ENCODE data around the gene SCP2.

Gene SCP2

DNA sequence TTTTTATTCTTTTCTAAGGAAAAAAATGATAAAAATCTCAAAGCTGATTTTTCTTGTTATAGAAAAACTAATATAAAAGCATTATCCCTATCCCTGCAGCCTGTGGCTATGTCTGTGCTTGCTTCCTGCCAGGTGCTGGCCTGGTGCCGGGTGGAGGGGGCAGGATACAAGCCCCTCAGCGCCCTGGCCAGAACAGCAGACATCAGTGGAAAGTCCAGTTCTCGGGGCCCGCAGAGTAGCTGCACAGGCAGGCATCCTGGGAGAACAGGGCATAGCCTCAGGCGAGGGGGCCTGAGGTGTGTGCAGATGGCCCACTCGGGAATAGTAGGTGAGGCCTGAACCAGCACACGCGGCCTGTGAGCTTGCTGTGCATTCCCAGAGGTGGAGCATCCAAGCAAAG lies 158.3 kb downstream of the SCP2 start:
- DNase-seq: no peak

DNA sequence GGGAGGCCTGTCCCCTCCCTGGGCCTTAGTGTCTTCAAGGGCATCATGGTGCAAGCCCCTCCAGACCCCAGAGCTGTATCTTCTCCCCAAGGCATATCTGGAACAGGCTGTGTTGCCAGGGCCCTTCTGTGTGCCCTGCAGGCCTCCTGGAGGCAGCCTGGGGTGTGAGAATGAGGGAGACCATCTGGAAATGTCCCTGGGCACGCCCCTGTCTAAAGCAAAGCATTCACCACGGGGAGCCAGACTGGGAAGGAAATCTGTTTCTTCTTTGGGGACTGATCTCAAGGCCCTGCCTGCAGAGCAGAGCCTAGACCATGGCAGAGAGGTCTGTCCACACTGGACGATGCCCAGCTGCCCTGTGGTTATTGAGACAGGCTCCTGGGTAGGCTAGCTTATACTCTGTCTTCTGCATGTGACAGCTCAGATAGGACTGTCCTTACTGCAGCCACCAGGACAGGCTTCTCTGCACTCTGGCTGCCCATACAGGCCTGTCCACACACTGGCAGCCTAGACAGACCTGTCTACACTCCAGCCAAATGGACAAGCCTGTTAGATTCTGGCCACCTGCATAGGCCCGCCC lies 159.5 kb downstream of the SCP2 start:
- no peak for DNase-seq

DNA sequence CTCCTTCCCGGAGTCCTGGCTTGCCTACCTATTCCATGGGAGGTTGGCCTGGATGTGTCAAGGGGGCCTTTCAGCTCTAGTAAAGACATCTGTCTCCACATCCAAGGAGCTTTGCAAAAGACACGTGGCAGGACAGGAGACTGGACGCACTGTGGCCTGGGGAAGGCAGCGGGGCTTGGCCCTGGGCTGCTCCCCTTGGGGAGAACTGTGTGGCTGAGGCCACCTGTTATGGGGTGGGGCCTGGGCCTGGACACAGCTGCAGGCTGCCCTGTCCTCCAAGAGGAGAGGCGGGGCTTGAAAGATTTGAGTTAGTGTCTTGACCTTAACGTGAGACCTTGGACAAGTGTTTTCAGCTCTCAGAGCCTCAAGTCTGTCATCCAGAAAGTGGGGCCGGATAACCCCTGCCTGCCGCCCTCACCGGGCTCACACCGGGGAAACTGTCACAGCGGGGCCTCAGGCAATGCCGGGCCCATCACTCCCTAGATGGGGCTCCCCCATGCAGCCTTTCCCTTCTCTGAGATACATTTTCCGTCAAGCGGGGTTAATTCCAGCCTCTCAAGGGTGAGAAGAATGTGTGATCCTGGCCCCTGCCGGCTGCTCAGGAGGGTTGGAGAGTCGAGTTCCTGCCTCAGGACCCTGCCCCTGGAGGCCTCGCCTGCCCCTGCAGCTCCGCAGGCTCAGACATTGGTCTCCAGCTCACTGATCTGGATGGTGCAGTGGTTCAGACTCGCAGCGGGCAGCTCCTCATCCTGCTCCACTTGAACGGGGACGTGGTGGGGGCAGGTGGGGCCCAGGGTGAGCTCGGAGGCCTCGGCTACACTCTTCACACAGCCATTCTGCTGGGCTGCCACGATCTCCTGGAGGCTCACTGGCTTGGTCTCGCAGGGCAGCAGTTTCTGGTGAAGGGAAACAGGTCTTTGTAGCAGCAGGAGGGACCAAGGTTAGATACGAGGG lies 160.5 kb downstream of the SCP2 start:
- peak; percentile 44 for DNase-seq

DNA sequence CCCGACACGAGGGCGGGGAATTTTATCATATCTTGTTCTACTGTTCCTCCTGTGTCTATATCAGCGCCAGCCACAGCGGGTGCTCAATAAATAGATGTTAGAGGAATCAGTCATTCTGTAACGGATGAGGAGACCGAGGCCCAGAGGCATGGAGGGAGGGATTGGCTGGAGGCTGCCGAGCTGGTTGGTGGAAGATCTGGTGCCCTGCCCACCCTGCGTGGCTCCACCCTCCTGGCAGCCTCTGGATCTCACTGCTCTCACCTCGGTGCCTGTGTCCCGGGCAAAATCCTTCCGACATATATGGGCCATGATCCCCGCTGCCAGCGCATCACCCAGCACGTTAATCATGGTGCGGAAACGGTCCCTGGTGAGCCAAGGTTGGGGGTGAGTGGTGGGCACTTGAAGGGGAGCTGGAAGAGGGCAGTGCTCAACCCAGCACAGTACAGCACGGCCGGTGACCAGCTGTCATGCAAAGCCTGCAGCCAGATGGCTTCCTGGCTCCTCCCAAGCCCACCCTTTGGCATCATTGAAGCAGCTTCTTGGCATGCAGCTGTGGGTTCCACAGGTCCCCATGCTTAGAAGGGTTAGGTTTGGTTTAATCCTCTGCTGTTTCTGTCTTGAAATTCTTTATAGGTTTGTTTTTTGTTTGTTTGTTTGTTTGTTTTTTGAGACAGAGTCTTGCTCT lies 161.7 kb downstream of the SCP2 start:
- DNase-seq: peak; percentile 66

DNA sequence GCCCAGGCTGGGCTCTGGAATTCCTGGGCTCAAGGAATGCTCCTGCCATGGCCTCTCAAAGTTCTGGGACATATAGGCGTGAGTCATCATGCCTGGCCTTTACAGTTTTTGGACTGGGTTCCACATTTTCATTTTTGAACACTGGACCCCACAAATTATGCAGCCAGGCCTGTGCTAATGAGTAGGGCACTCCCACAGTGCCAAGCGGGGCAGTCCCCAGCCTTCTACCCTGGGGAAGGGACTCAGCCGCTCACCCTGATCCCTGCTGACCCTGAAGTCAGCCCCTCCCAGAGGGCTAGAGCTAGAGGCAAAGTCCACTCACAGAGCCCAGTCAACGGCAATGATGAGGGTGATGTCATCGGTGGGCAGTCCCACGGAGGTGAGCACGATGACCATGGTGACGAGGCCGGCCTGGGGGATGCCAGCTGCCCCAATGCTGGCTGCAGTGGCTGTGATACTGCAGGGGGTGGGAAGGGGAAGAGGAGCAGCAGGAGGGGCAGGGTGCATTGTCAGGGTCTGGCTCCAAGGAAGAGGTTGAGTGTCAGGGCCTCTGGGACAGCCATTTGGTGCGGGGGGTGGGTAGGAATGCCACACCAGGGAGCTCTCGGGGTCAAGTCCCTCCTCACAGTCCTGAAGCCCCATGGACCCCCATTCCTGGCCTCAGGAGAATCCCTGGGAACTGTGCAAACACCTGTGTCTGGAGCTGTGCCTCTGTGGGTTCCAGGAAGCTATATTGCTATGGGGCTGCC lies 162.6 kb downstream of the SCP2 start:
- DNase-seq: no peak

DNA sequence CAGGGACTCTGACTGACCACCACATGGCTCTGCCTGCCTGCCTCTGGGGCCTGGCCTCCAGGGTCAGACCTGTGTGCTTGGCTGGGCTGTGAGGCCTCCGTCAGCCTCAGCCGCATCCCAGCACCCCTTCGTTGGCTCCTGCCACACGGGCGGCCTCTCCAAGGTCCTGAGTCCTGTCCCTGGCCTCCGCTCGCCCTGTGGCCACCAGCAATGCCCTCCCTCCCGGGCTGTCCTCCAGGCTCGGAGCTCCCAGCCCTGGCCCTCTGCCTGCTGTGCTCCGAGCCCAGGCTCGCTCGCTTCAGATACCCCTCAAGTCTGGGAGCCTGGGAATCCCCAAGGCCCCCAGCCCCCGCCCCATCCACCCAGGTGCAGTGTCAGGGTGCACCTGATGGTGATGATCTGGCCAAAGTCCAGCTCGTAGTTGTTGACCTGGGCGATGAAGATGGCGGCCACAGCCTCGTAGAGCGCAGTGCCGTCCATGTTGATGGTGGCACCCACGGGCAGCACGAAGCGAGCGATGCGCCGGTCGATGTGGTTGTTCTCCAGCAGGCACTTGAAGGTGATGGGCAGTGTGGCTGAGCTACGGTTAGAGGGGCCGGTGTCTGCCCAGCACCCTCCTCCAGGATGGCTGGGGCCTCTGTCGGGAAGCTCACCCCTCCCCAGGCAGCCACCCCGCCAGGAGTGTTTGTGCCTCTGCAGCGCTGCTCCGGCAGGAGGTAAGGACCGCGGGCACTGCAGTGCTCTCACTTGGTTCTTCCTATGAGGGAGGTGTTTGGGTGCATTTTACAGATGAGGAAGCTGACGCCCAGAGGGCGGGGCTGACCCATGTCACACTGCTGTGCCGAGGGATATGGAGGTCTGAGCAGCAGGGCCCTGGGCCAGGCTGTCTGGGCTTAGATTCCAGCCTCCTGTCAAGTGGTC lies 163.4 kb downstream of the SCP2 start:
- no peak for DNase-seq

DNA sequence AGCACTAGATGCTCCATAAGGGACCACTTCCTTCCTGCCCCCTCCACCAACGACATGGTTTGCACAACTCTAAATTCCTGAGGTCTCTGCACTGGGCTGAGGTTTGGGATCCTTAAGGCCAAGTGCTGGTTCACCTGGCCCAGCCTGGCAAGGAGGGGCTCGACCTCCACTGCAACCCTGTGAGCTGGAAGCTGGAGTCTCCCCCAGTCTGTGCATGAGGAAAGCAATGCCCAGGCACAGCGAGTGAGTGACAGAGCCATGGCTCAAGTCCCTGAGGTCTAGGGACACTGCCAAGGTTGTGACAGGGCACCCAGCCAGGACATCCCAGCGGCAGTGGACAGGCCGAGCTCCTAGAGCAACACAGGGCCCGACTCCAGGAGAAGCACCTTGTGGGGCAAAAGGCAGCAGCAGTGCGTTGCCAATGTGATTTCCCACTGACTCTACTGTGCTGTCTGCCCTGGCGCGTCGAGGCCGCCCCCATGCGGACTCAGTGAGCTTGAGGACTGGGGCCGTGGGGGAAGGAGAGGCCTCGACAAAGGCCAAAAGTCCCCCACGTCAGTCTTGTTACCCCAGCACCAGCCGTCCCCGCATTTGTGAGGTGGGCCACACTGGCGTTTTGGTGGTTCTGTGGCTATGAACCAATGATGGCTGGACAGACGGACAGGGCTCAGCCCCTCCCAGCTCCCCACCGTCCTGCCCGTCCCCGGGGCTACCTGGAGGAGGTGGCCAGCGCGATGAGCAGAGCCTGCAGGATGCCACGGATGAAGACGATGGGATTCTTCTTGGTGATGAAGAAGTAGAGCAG lies 165.0 kb downstream of the SCP2 start:
- DNase-seq: no peak

DNA sequence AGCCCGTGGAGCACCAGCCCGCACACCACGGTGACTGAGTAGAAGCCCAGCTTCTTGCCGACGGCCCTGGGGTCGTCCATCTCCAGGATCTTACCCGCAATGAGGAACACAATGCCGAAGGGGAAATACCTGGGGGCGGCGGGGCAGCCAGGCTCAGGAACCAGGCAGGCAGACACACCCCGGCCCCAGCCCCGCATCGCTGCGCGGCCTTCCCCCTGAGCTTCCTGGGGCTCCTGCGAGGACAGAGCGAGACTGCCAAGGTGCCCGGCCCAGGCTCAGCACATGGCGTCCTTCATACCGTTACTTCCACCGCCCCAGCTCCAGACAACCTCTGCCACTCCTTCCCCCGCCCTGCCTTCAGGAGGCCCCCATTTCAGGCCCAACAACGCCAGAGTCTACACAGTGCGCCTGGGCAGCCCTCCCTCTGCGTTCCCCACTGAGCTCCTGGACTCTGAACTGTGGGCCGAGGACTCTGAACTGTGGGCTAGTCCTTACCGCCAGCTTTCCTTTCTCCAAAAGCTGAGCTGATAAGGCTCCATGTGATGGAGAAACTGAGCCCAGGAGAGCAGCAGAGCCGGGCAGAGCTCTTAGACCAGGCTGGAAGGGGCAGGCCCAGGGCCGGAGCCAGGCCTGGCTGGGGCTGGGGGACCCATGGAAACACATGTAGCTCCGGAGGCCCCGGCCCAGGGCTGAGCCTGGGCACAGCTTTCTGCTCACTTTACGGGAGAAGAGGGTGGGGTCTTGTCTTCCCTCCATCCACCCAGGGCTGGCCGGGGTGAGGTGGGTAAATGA lies 165.8 kb downstream of the SCP2 start:
- no peak for DNase-seq

DNA sequence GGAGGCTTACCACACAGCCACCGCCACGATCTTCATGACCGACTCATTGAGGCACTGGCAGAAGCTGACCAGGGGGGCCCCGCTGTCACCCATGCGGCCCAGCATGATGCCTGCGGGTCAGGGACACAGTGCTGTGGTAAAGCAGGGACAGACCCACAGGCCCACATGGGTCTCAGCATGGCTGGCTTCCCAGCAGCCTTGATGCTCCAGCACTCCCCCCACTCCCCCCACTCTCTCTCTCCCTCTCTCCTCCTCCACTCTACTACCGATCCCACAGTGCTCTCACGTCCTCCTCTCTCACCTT lies 166.3 kb downstream of the SCP2 start:
- DNase-seq: no peak

DNA sequence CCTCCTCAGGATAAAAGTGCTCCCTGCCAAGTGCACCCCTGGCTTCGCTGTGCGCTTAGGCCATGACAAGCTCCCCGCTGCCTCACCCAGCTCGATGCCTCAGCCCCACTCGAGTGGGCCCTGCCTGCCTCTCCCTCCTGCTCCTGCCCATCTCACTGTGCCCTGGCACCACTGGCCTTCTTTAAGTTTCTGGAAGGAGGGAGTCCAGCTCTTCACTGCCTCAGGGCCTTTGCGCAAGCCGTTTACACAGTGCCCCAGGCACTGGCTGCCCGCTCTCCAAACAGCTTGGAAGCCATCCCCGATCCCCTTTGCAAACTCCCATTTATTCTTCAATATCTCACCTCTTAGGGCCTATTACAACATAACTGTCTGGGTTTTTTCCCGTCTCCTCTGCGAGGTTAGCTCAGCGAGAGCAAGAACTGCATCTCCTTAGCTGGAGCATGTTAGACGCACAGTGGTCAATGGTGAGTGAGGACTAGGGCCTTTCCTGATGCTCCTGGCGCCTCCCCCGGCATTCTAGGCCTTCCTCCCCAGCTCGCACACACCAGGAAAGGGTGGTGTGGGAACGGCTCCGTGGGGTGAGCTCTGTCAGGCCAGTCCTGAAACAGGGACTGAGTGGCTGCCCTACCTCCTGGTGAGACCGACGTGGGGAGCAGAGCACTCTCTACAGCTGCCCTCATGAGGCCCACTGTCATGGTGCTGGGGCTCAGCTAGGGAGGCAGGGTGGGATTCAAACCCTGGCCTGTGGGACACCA lies 166.9 kb downstream of the SCP2 start:
- DNase-seq: no peak

DNA sequence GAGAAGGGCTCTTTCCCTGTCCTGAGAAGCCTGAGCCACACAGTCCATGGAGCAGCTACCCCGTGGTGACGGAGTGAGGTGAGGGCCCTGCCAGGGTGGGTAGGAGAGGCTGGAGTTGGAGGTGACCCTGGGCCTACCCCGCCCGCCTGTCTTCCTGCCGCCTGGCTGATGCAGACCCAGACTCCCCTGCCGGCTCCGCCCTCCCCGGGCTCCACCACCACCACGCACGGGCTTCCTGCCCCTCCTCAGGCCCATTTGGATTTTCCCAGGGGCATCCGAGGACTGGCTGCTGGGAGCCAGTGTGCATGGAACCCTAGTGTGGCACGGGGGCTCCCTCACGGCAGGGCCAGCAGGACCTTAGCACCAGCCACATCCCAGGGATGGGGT lies 167.4 kb downstream of the SCP2 start:
- no peak for DNase-seq
